HEK293T (cell line): ENCODE data around the gene TSPAN4.
A peak's percentile ranks its signal among the peaks of the same experiment; 100 is the strongest.

Experiments used
- CTCF ChIA-PET: fragments of 350-600 bp; formaldehyde crosslinking; extraction: SDS; loops from one replicate; lab custom pipeline; 2021; ENCODE audit warnings: antibody characterized with exemption, inconsistent platforms; lab: Yijun Ruan, JAX
- POLR2A ChIA-PET: fragments of 350-600 bp; formaldehyde crosslinking; extraction: SDS; loops from one replicate; lab custom pipeline; 2020; ENCODE audit warnings: antibody characterized with exemption, inconsistent platforms; lab: Yijun Ruan, JAX
- DNase-seq: peaks from one replicate; pipeline ENCODE4 v3.0.0; 2012; ENCODE audit warnings: mixed read lengths; ENCODE audit errors: extremely low spot score
- ARNT ChIP-seq: fragments of 450-650 bp; IDR thresholded peaks from 2 replicates; pipeline ENCODE4 v1.6.1; 2017; ENCODE audit warnings: mild to moderate bottlenecking
- BHLHE40 ChIP-seq: fragments of 450-650 bp; IDR thresholded peaks from 2 replicates; pipeline ENCODE4 v1.6.1; 2016; ENCODE audit warnings: mild to moderate bottlenecking, moderate library complexity, borderline replicate concordance
- CTBP1 ChIP-seq: fragments of 450-650 bp; IDR thresholded peaks from 2 replicates; pipeline ENCODE4 v1.6.1; 2016; ENCODE audit warnings: borderline replicate concordance
- ELF4 ChIP-seq: fragments of 450-650 bp; IDR thresholded peaks from 2 replicates; pipeline ENCODE4 v1.6.1; 2017; ENCODE audit warnings: antibody characterized with exemption
- FOXA1 ChIP-seq: fragments of 450-650 bp; IDR thresholded peaks from 2 replicates; pipeline ENCODE4 v1.6.1; 2016; ENCODE audit warnings: mild to moderate bottlenecking
- FOXK2 ChIP-seq: fragments of 450-650 bp; IDR thresholded peaks from 2 replicates; pipeline ENCODE4 v1.6.1; 2016; ENCODE audit warnings: mild to moderate bottlenecking
- FOXM1 ChIP-seq: fragments of 450-650 bp; IDR thresholded peaks from 2 replicates; pipeline ENCODE4 v1.6.1; 2017; ENCODE audit warnings: mild to moderate bottlenecking, borderline replicate concordance
- HDGF ChIP-seq: fragments of 450-650 bp; IDR thresholded peaks from 2 replicates; pipeline ENCODE4 v1.6.1; 2017; ENCODE audit warnings: antibody characterized with exemption, borderline replicate concordance
- L3MBTL2 ChIP-seq: fragments of 450-650 bp; conservative IDR thresholded peaks from 2 replicates; pipeline ENCODE4 v1.6.1; 2016; ENCODE audit warnings: mild to moderate bottlenecking
- LEF1 ChIP-seq: fragments of 450-650 bp; IDR thresholded peaks from 2 replicates; pipeline ENCODE4 v1.6.1; 2017; ENCODE audit warnings: mild to moderate bottlenecking, borderline replicate concordance
- NFRKB ChIP-seq: fragments of 450-650 bp; IDR thresholded peaks from 2 replicates; pipeline ENCODE4 v1.6.1; 2016; ENCODE audit warnings: mild to moderate bottlenecking, moderate library complexity
- PKNOX1 ChIP-seq: fragments of 450-650 bp; IDR thresholded peaks from 2 replicates; pipeline ENCODE4 v1.6.1; 2016
- SP1 ChIP-seq: fragments of 450-650 bp; IDR thresholded peaks from 2 replicates; pipeline ENCODE4 v1.6.1; 2017
- SUZ12 ChIP-seq: fragments of 450-650 bp; IDR thresholded peaks from 2 replicates; pipeline ENCODE4 v1.6.1; 2016; ENCODE audit warnings: mild to moderate bottlenecking
- TARDBP ChIP-seq: fragments of 450-650 bp; IDR thresholded peaks from 2 replicates; pipeline ENCODE4 v1.6.1; 2016
- ZNF384 ChIP-seq: fragments of 450-650 bp; IDR thresholded peaks from 2 replicates; pipeline ENCODE4 v1.6.1; 2016

TSPAN4 gene

GRCh38 chr11:858053-858761 lies 15.6 kb downstream of the TSPAN4 start:
- DNase-seq, result no peak
- TF ChIP-seq LEF1 (no peak), TARDBP (peak; percentile 55; the same call in 1 of the 2 replicates)
- ChIA-PET POLR2A (no interaction called here), CTCF (interaction anchor here (1.7 kb wide), 1 partner anchor 10 kb away, joined by 4 read pairs; no protein-coding TSS in a partner anchor)

- POLR2A ChIA-PET, result no interaction called here
- no peak for DNase-seq
- TF ChIP-seq FOXK2, result no peak
- no peak for TF ChIP-seq HDGF
- TF ChIP-seq CTBP1, result no peak
- no peak for TF ChIP-seq BHLHE40
- TF ChIP-seq L3MBTL2, result no peak
- TF ChIP-seq TARDBP, result no peak; the same call in 1 of the 2 replicates
- TF ChIP-seq LEF1, result no peak
- no peak for TF ChIP-seq ZNF384
- TF ChIP-seq NFRKB, result no peak
- TF ChIP-seq SP1, result no peak
- no peak for TF ChIP-seq PKNOX1
- no peak for TF ChIP-seq ARNT
- TF ChIP-seq FOXA1, result no peak
- CTCF ChIA-PET, result no interaction called here
Observed at GRCh38 chr11:858762-859339, 16.2 kb downstream of the TSPAN4 start.

GRCh38 chr11:859394-860131 lies 16.9 kb downstream of the TSPAN4 start:
- TF ChIP-seq CTBP1, result no peak
- no peak for TF ChIP-seq L3MBTL2
- no peak for TF ChIP-seq PKNOX1
- TF ChIP-seq SP1, result no peak
- ChIA-PET CTCF (no interaction called here), POLR2A (no interaction called here)
- no peak for DNase-seq

- no peak for DNase-seq
- TF ChIP-seq BHLHE40 (no peak), ZNF384 (no peak), CTBP1 (no peak), FOXM1 (no peak), SP1 (no peak), TARDBP (no peak), FOXA1 (no peak), HDGF (no peak), SUZ12 (no peak), ARNT (no peak), FOXK2 (no peak), LEF1 (no peak), PKNOX1 (no peak), ELF4 (no peak), NFRKB (no peak), L3MBTL2 (no peak)
- ChIA-PET CTCF (no interaction called here), POLR2A (no interaction called here)
Observed at GRCh38 chr11:860234-861104, 17.8 kb downstream of the TSPAN4 start.

GRCh38 chr11:861105-861479 lies 18.4 kb downstream of the TSPAN4 start:
- peak; percentile 29; the same call in 1 of the 2 replicates for TF ChIP-seq L3MBTL2
- no peak for TF ChIP-seq SUZ12
- ChIA-PET POLR2A (interaction anchor here (0.7 kb wide), 1 partner anchor 18 kb away, joined by 3 read pairs; no protein-coding TSS in a partner anchor), CTCF (no interaction called here)
- DNase-seq, result no peak

GRCh38 chr11:862081-862661 lies 19.5 kb downstream of the TSPAN4 start:
- CTCF ChIA-PET, result no interaction called here
- no peak for DNase-seq
- POLR2A ChIA-PET, result no interaction called here

More at GRCh38 chr11:862081-862661, 19.5 kb downstream of the TSPAN4 start:
- TF ChIP-seq ELF4 (no peak), L3MBTL2 (no peak), CTBP1 (no peak), PKNOX1 (no peak), BHLHE40 (no peak), SUZ12 (no peak), ARNT (no peak)
